ENCODE data around the gene SIPA1.

Gene SIPA1

DNA sequence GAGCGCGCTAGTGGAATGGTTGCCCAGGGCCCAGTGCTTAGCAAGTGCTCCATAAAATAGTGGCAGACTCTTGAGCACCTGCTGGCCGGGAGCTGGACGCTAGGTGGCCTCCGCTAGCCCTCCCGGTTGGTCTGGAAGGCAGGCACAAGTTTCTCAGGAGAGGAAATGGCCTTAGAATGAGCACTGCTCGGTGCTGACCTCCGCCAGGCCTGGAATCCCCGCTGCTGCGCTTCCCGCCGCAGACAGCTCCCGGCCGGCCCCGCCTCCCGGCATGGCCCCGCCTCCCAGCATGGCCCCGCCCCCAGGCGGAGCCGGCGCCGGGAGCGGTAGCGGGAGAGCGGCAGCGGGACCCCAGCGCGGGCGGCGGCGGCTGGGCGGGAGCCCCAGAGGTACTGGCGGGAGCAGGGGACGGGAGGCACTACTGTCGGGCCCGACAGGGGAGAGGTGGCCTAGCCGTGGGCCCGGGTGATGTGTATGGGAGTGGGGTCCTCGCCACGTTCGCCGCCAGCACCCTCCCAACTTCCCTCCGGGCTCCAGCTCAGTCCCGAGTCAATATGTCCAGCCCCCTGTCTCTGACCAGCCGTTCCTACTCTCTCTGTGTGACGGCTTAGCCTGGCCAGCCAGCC, at the start of gene SIPA1:
TSS of gene SIPA1 (plus strand) at position 308 of the 626 bp plus-strand sequence. CDS start 2,821 bp downstream, outside the sequence.
- DNase-seq = peak; percentile 73

DNA sequence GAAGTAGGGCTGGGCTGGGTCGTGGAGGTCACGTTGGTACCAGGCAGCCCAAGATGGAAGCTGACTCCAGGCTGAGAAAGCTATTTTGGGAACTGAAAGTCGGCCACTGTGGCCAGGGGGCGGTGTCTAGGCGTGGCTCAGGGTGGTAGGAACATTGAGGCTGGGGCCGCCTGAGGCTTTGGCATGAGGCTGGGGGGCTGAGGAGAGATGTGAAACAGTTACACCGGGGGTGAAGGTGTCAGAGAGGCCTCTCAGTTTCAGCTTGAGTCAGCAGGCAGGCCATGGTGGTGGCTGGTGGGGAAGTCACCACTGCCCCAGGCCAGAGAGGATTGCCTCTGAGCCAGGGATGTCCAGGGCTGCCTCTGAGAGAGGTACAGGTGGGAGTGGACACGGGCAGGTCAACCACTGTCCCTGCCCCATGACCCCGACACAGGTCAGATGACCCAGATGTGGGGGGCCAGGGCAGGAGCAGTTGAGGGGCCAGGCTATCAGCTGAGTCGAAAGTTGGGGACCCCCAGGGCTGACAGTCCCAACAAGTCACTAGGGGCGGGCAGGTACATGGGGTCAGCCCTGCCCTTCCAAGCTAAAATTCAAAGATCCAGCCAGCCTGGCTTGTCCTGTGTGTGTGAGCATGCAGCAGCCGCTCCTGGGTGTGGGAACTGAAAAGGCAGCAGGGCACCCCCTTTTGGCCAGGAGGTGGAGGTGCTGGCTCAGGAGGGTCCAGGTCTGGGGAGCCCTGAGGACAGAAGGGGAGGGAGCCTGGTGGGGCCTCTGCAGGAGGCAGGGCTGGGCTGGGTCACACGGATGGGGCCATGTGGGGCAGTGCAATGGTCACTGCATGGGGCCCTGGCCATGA, 49.5 kb upstream of the SIPA1 start:
- DNase-seq = peak; percentile 2

- no peak for DNase-seq
These were observed 48.3 kb upstream of the SIPA1 start for GRCh38 chr11:65589444-65590239.

- peak; percentile 11 for DNase-seq
These were observed 47.6 kb upstream of the SIPA1 start for GRCh38 chr11:65590240-65590738.

- no peak for DNase-seq
These were observed 45.7 kb upstream of the SIPA1 start for GRCh38 chr11:65591939-65592857.

GRCh38 chr11:65592858-65593517, 44.9 kb upstream of the SIPA1 start:
- no peak for DNase-seq

DNA sequence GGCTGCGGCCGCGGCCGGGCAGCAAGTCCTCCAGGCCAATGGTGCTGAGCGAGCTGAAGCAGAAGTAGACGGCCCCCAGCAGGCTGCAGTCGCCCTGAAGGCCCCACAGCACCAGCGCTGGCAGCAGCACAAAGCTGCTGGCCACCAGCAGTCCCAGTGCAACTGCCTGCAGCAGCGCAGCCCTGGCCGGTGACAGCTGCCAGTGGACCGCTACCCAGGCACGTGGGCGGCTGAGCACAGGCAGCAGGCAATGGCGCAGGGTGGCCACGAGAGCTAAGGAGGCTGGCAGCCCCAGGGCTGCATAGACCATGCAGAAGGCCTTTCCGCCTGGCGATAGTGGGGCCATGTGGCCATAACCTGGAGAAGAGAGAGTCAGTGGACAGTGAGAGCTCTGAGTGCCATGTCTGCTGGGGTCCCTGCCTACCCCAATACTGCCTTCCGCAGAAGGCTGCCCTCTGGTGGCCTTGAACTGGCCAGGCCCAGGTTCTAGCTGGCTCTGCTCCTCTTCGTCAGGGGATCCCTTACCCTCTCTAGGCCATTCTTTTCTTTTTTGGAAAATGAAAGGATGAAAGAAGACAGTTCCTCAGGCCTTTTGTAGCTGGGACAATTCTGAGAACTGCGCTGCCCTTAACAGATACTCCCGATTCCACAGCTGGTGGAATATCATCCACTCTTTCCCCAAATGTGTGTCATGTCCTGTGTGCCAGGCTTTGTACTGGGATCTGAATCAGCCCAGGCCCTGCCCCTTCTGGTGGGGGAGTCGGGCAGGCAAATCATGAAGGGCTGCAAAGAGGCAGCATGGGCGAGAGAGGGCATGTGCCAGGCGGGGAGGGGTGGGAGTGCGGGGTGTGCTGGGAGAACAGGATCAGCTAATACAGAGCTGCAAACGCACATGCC, 44.1 kb upstream of the SIPA1 start:
- no peak for DNase-seq

GRCh38 chr11:65595131-65595530, 42.8 kb upstream of the SIPA1 start:
- DNase-seq = no peak

- DNase-seq = no peak
These were observed 42.2 kb upstream of the SIPA1 start, which contains the start of gene KCNK7 for GRCh38 chr11:65595543-65596281. KCNK7 (minus strand) TSS chr11:65595800; CDS start chr11:65595772, 28 bp downstream.

DNA sequence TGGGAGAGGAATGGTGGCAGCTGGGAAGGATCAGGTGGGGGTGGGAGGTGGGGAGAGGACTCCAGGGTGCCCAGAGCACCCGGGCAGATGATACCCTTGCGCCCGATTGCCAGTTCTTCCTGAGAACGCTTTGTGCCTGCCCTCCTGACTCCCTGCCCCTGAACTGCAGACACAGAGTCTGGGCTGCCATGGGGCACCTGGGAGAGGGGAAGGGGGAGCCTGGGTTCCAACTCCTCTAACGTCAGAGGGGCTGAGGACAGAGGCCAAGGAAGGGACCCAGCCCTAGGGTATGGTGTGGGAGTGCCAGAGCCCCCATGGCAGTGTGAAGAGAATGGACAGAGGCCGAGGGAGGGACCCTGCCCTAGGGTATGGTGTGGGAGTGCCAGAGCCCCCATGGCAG, 41.4 kb upstream of the SIPA1 start:
- DNase-seq = no peak

DNA sequence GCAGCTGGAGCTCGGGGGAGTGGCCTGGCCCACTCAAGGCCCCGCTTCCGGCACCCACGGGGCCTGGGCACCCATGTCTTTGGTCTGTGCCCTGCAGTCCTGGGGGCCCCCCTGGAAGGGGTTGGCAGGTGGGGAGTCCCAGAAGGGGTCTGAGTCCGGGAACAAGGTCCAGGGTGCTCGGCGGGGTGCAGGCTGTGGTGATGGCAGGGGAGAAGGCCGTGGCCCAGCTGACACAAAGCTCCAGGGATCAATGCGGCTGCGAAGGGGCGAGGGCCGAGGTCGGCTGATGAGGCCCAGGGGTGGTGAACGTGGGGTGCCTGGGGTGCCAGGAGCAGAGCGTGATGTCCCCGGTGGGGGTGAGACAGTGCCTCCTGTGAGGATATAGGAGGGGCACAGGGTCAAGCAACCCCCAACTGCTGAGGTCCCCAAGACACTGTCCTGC, 39.6 kb upstream of the SIPA1 start:
- DNase-seq = no peak

- DNase-seq = no peak
These were observed 38.5 kb upstream of the SIPA1 start for GRCh38 chr11:65599216-65599954.

DNA sequence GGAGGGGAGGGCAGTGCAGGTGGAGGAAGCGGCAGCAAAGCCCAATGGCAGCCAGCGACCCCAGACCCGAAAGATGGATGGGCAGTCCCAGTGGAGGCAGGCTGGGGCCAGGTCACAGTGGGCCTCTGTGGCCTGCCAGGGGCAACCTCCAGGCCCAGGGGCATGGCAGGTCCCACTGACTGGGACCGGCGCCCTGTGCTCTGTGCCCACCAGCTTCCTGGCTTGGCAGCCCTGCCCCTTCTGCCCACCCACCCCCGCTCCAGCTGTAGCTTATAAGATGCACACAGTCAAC, 38.0 kb upstream of the SIPA1 start:
- DNase-seq = no peak

DNA sequence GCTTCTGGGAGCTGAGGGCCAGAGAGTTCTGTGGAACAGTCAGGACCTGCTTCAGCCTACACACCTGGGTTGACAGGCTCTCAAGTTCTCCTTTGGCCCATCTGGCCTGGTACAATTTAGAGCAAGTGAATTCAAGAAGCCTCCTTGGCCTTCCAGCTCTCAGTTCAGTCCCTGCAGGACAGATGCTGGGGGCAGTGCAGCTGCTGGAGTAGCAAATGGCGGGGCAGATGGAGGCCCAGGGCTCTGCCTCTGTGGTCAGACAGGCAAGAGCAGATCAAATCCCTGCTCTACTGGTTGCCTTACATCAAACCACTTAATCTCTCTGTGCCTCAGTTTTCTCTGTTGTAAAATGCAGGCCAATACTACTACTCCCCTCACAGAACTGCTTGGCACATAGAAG, 33.6 kb upstream of the SIPA1 start:
- no peak for DNase-seq

- DNase-seq = no peak
These were observed 30.9 kb upstream of the SIPA1 start for GRCh38 chr11:65606876-65607613.

- DNase-seq = no peak
These were observed 30.1 kb upstream of the SIPA1 start for GRCh38 chr11:65607614-65608426.

DNA sequence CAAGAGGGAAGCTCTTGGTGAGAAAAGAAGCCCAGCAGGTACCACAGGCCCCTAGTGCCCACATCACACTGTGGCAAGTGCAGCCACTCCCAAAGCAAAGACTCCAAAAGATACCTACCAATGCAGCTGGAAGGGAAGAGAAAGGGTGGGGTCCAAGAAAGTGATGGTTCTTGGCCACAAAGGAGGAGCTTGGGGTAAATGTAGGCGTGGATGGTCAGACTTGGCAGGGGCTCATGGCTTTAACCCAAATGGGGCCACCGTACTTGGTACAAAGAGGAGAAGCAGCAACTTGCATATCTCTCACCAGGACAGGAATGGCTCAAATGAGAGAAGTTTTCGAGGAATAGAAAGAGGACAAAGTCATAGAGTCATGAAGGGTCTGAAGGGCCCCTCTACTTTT, 28.7 kb upstream of the SIPA1 start:
- no peak for DNase-seq
